Midbrain (tissue), 1 donor: Measurements from ENCODE around the gene TTYH1.
"Not testable (repeated sequence)": the region's sequence is repeated elsewhere in the genome, so short reads cannot be mapped to it uniquely, and the experiment has no call there.

Experiments
- DNase-seq: peaks from one replicate; lab custom pipeline; 2025; lab: John Stamatoyannopoulos, UW

TTYH1 gene

GRCh38 chr19:54439174-54439851 lies 24.0 kb downstream of the TTYH1 start:
- DNase-seq = peak; percentile 84

DNA sequence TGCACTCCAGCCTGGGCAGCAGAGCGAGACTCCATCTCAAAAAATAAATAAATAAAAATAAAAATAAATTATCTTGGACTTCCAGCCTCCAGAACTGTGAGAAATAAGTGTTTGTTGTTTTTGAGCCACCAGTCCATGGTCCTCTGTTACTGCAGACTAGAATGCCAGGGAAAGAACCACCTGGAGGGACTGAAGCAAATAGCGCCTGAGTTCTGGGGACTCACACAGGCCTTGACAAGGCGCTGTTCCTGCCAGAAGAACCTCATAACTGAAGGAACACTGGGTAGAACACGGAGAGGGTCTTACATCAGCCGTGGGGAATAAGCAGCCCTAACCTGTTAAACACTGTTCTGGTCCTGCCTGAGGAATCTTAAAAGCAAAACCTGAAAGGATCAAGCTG lies 25.4 kb downstream of the TTYH1 start:
- no peak for DNase-seq

- no peak for DNase-seq
Measured at GRCh38 chr19:54444737-54445136, 29.5 kb downstream of the TTYH1 start.

DNA sequence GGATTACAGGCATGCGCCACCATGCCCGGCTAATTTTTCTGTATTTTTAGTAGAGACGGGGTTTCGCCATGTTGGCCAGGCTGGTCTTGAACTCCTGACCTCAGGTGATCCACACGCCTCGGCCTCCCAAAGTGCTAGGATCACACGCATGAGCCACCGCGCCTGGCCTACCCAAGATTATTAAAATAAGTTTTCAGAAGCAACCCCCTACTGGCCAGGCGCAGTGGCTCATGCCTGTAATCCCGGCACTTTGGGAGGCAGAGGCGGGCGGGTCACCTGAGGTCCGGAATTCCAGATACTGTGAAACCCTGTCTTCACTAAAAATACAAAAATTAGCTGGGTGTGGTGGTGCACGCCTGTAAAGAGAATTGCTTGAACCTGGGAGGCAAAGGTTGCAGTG lies 31.1 kb downstream of the TTYH1 start:
- DNase-seq = not testable (repeated sequence)

GRCh38 chr19:54448040-54448773 lies 32.9 kb downstream of the TTYH1 start:
- peak; percentile 52 for DNase-seq

DNA sequence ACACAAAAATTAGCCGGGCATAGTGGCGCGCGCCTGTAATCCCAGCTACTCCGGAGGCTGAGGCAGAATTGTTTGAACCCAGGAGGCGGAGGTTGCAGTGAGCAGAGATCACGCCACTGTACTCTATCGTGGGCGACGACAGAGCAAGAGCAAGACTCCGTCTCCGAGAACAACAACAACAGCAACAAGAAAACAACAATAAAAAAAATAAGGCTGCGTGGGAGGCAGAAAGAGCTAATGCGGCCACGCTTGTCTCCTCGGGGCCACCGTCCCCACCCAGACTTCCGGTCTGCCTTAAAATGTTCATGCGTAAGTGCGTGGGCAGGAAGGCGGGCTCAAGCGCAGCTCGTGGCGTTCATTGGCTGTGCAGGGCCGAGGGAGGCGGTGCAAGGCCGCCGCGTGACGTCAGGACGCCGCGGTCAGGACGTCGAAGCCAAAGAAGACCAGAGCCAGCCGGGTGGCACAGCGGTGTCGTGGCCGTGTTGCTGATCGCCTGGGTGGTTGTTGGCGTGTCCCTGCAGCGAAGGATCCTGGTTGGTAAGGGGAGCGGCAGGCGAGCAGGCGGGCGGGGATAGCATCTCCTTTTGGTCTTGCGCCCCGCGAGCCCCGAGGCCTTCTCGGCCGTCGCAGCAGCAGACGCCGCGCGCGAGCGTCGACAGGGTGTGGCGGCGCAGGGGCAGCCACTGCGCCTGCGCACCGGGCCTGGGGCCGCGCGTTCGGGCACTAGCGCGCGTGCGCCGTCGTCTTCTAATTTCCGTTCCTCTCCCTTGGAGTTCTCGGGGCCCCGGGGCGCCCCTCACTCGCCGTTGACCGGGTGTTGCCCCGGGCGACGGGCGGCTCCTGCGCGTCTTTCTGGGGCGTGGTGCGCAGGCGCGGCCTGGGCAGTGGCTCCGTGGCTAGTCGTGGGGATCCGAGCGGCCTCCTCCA lies 33.8 kb downstream of the TTYH1 start, which contains the start of gene LENG8:
LENG8 (plus strand) TSS at position 426 of the 927 bp plus-strand sequence. CDS start 2,146 bp downstream, outside the sequence.
- DNase-seq = peak; percentile 98

- no peak for DNase-seq
Measured at GRCh38 chr19:54449701-54450069, 34.4 kb downstream of the TTYH1 start.

- DNase-seq = no peak
Measured at GRCh38 chr19:54451331-54451871, 36.1 kb downstream of the TTYH1 start.

GRCh38 chr19:54451997-54452396 lies 36.7 kb downstream of the TTYH1 start:
- DNase-seq = no peak

GRCh38 chr19:54452626-54453025 lies 37.4 kb downstream of the TTYH1 start:
- DNase-seq = no peak

GRCh38 chr19:54453921-54454780 lies 38.9 kb downstream of the TTYH1 start:
- DNase-seq = no peak

DNA sequence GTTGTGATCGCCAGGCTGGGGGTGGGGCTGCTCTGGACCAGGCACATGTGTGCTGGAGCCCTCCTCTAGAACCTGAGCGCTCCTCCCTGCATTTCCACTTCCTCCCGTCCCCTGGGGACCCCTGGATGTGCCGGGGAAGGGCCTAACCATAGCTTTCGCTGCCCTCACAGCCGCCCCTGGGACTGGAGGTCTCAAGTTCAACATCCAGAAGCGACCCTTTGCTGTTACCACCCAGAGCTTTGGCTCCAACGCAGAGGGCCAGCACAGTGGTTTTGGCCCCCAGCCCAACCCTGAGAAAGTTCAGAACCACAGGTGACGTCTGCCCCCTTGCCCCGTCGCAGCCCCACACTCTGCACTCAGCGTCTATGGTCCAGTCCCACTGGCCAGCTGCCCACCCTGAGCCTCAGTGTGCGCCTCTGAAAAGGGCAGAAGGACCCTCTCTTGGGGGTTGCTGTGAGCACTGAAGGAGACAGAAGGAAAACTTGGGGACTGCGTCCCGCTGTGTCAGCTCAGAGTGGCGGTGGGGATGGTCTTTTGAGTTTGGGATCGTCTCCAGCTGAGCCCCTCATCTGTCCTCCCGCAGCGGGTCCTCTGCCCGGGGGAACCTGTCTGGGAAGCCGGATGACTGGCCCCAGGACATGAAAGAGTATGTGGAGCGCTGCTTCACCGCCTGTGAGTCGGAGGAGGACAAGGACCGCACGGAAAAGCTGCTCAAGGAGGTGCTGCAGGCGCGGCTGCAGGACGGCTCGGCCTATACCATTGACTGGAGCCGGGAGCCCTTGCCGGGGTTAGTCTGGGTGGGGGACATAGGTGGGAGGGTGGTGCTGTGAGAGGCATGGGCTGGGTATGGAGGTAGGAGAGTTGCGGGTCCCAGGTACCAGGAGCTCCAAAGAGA lies 39.8 kb downstream of the TTYH1 start:
- DNase-seq = no peak

DNA sequence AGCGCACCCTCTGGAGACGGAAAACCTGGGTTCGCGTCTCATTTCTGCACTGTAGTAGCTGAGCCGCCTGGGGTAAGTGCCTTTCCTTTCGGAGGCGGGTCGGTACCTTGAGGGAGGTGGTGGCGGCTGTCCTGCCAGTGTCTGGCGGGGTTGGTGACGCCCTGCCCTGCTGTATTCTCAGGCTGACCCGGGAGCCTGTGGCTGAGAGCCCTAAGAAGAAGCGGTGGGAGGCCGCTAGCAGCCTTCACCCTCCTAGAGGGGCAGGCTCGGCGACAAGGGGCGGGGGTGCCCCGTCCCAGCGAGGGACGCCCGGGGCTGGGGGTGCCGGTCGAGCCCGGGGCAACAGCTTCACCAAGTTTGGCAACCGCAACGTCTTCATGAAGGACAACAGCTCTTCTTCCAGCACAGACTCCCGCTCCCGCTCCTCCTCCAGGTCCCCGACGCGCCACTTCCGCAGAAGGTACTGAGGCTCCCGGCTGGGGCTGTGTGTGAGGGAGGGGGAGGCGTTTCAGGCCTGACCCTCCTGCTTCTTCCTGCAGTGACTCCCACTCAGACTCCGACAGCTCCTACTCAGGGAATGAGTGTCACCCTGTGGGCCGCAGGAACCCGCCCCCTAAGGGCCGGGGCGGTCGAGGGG lies 40.6 kb downstream of the TTYH1 start:
- DNase-seq = no peak

DNA sequence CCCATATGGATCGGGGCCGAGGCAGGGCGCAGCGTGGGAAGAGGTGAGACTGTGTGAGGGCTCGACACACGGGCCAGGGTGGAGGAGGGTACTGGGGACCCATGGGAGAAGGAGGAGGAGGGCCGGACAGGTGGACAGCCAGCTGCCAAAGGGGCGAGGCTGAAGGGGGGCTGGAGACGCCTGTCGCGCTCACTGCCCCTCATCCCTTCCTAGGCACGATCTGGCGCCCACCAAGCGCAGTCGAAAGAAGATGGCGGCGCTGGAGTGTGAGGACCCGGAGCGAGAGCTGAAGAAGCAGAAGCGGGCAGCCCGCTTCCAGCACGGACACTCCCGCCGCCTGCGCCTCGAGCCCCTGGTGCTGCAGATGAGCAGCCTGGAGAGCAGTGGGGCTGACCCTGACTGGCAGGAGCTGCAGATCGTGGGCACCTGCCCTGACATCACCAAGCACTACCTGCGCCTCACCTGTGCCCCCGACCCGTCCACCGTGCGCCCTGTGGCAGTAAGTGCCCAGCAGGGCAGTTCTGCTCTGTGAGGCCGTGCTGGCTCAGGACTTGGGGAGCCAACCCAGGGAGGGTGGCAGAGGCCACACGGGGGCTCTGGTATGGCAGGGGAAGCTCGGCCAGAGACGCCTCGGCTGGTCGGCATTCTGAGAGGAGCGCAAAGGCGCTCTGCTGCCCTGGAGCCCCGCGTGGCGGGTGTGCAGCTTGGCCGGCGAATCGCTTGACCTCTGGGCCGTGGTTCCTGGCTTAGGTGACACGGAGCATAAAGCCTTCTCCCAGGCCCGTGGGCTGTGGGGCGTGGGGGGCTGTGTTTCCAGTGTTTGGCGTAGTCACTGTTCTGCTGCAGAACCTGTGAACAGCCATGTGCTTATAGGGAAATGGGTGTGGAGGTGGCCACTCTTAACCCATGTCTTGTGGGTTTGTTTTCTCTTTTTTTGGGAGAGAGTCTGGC lies 41.4 kb downstream of the TTYH1 start:
- no peak for DNase-seq

DNA sequence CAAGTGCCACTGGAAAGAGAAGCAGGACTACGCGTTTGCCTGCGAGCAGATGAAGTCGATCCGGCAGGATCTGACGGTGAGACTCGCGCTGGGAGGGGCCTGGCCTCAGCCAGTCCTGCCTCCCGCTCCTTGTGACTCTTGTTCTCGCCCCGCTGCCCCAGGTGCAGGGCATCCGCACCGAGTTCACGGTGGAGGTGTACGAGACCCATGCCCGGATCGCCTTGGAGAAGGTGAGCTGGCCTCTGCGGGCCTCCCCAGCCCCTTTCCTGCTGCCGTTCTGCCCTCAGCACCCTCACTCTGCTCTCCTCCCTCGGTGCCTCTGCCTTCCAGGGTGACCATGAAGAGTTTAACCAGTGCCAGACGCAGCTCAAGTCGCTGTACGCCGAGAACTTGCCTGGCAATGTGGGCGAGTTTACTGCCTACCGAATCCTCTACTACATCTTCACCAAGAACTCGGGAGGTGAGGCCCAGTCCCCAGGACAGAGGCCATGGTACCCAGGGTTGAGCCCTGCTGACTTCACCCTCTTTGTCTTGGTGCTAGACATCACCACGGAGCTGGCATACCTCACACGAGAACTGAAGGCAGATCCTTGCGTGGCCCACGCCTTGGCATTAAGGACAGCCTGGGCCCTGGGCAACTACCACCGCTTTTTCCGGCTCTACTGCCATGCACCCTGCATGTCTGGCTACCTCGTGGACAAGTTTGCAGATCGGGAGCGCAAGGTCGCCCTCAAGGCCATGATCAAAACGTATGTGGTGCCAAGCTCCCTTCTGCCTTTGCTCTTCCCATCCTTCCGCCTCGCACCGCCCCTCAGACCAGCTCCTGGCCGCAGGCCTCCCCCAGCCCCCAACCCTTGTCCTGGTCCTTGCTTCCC lies 42.7 kb downstream of the TTYH1 start:
- no peak for DNase-seq

- no peak for DNase-seq
Measured at GRCh38 chr19:54458648-54459281, 43.5 kb downstream of the TTYH1 start.
